IMR-90 (cell line): Measurements from ENCODE around the gene CGNL1. TPM values are rescaled to one million over a fixed set of nuclear protein-coding genes. Genes with fewer than 3 reads are reported as not detected.

Experiments used
- ATAC-seq: fragments of 200-7000 bp; cut with Tn5 transposase; 2 replicates; pipeline ENCODE4 v1.9.1; 2020; ENCODE audit warnings: low read depth, mild to moderate bottlenecking, moderate library complexity
- BruUV-seq: library from RNA; stranded (reverse); fragments of 400-500 nt; replicated peaks from 2 replicates; lab custom pipeline; 2021; lab: Mats Ljungman, UMichigan
- CTCF ChIA-PET: fragments of 300-600 bp; formaldehyde crosslinking; extraction: SDS; loops from one replicate; lab custom pipeline; 2021; ENCODE audit warnings: antibody characterized with exemption; lab: Yijun Ruan, JAX
- POLR2A ChIA-PET: fragments of 300-600 bp; sonication (Branson Sonifier 250); formaldehyde crosslinking; loops from one replicate; lab custom pipeline; 2022; ENCODE audit warnings: antibody characterized with exemption; ENCODE audit not compliant: unreplicated experiment; lab: Charles Lee
- DNase-seq: peaks from one replicate; pipeline ENCODE4 v3.0.0; 2013
- H2AFZ ChIP-seq: replicated peaks from 2 replicates; pipeline ENCODE3; 2013; ENCODE audit warnings: low read length, mild to moderate bottlenecking; ENCODE audit not compliant: poor library complexity
- H2AK5ac ChIP-seq: 2 replicates; pipeline ENCODE4 v1.6.1; 2013; ENCODE audit warnings: low read depth, low read length, inconsistent platforms
- H2AK9ac ChIP-seq: replicated peaks from 2 replicates; pipeline ENCODE3; 2013; ENCODE audit warnings: mild to moderate bottlenecking, low read depth, low read length, moderate library complexity; ENCODE audit not compliant: poor library complexity
- H2BK120ac ChIP-seq: 2 replicates; pipeline ENCODE4 v1.6.1; 2013; ENCODE audit warnings: low read depth, low read length, inconsistent platforms
- H2BK15ac ChIP-seq: 3 replicates; pipeline ENCODE4 v1.6.1; 2013; ENCODE audit warnings: low read depth, low read length, inconsistent platforms
- H2BK20ac ChIP-seq: 2 replicates; pipeline ENCODE4 v1.6.1; 2013; ENCODE audit warnings: low read depth, mild to moderate bottlenecking, inconsistent platforms, low read length, moderate library complexity
- H2BK5ac ChIP-seq: 2 replicates; pipeline ENCODE4 v1.6.1; 2013; ENCODE audit warnings: mild to moderate bottlenecking, low read depth, low read length, inconsistent platforms; ENCODE audit not compliant: poor library complexity, severe bottlenecking
- H3K14ac ChIP-seq: replicated peaks from 2 replicates; pipeline ENCODE4 v1.6.1; 2013; ENCODE audit warnings: low read depth, low read length, inconsistent platforms
- H3K18ac ChIP-seq: 2 replicates; pipeline ENCODE4 v1.6.1; 2013; ENCODE audit warnings: low read depth, low read length, control low read depth
- H3K23ac ChIP-seq: 2 replicates; pipeline ENCODE4 v1.6.1; 2013; ENCODE audit warnings: low read depth, low read length, inconsistent platforms
- H3K27ac ChIP-seq: 2 replicates; pipeline ENCODE4 v1.5.1; 2013; ENCODE audit warnings: mild to moderate bottlenecking, control low read depth, low read length; ENCODE audit not compliant: insufficient read depth
- H3K27me3 ChIP-seq: 2 replicates; pipeline ENCODE4 v1.6.1; 2013; ENCODE audit warnings: low read length; ENCODE audit not compliant: control insufficient read depth, insufficient read depth
- H3K36me3 ChIP-seq: 2 replicates; pipeline ENCODE4 v1.6.1; 2013; ENCODE audit warnings: low read length, mixed read lengths; ENCODE audit not compliant: control insufficient read depth, insufficient read depth
- H3K4ac ChIP-seq: 2 replicates; pipeline ENCODE4 v1.6.1; 2013; ENCODE audit warnings: low read depth, low read length, inconsistent platforms
- H3K4me1 ChIP-seq: 2 replicates; pipeline ENCODE4 v1.6.1; 2013; ENCODE audit warnings: low read length, mixed read lengths; ENCODE audit not compliant: control insufficient read depth, insufficient read depth
- H3K4me2 ChIP-seq: 2 replicates; pipeline ENCODE4 v1.6.1; 2013; ENCODE audit warnings: low read depth, mild to moderate bottlenecking, control low read depth, low read length, moderate library complexity
- H3K4me3 ChIP-seq: 2 replicates; pipeline ENCODE4 v1.5.1; 2013; ENCODE audit warnings: low read depth, mild to moderate bottlenecking, control low read depth, low read length, moderate library complexity; ENCODE audit not compliant: insufficient read depth
- H3K56ac ChIP-seq: 2 replicates; pipeline ENCODE4 v1.6.1; 2013; ENCODE audit warnings: low read length, inconsistent platforms; ENCODE audit not compliant: insufficient read depth; ENCODE audit errors: extremely low read depth
- H3K79me1 ChIP-seq, 2 experiments: 2 replicates each; pipeline ENCODE4 v1.6.1; 2013; ENCODE audit warnings: low read length in 2 of 2, inconsistent platforms in 1 of 2, low read depth in 1 of 2
- H3K9ac ChIP-seq: 2 replicates; pipeline ENCODE4 v1.6.1; 2013; ENCODE audit warnings: low read depth, low read length, control low read depth
- H3K9me1 ChIP-seq: 2 replicates; pipeline ENCODE4 v1.6.1; 2013; ENCODE audit warnings: low read length, inconsistent platforms; ENCODE audit not compliant: insufficient read depth
- H3K9me3 ChIP-seq: 2 replicates; pipeline ENCODE4 v1.6.1; 2013; ENCODE audit warnings: low read length; ENCODE audit not compliant: control insufficient read depth, insufficient read depth
- H4K20me1 ChIP-seq: 2 replicates; pipeline ENCODE4 v1.6.1; 2013; ENCODE audit warnings: low read length, inconsistent platforms; ENCODE audit not compliant: insufficient read depth
- H4K5ac ChIP-seq: 2 replicates; pipeline ENCODE4 v1.6.1; 2013; ENCODE audit warnings: mild to moderate bottlenecking, low read depth, low read length, control low read depth
- H4K8ac ChIP-seq, 2 experiments: 2 replicates each; pipeline ENCODE4 v1.6.1; 2013; ENCODE audit warnings: low read depth in 2 of 2, low read length in 2 of 2, control low read depth in 1 of 2, inconsistent platforms in 1 of 2
- H4K91ac ChIP-seq: 2 replicates; pipeline ENCODE4 v1.6.1; 2013; ENCODE audit warnings: low read depth, low read length, inconsistent platforms; ENCODE audit not compliant: insufficient read depth
- CHD1 ChIP-seq: IDR thresholded peaks from 2 replicates; pipeline ENCODE4 v1.6.1; 2012; ENCODE audit warnings: low read depth, low read length, improper control_type of control experiment
- FOS ChIP-seq: fragments of 150-350 bp; IDR thresholded peaks from 2 replicates; pipeline ENCODE4 v1.6.1; 2016; ENCODE audit warnings: low read depth, low read length
- MAFK ChIP-seq: IDR thresholded peaks from 2 replicates; pipeline ENCODE4 v1.6.1; 2012; ENCODE audit warnings: low read depth, low read length, improper control_type of control experiment
- MAZ ChIP-seq: IDR thresholded peaks from 2 replicates; pipeline ENCODE4 v1.6.1; 2012; ENCODE audit warnings: low read depth, mild to moderate bottlenecking, low read length, improper control_type of control experiment, moderate library complexity, borderline replicate concordance
- USF2 ChIP-seq: fragments of 150-350 bp; IDR thresholded peaks from 2 replicates; pipeline ENCODE4 v1.6.1; 2017; ENCODE audit warnings: mild to moderate bottlenecking, antibody characterized with exemption, low read length, low read depth
- WGBS, 2 experiments: methylation state at CpG; one replicate each; pipeline versions ENCODE4 v1.1.5 to v1.1.7; 2013; ENCODE audit warnings: missing lambda C conversion rate in 2 of 2; ENCODE audit not compliant: insufficient read length in 1 of 2; ENCODE audit errors: extremely low coverage in 2 of 2; 5-methylcytosine and 5-hydroxymethylcytosine counted together
- dilution Hi-C: fragments of 300-500 bp; cut with HindIII; formaldehyde crosslinking; loops from one replicate; pipeline ENCODE4 v1.14.3; 2018; ENCODE audit warnings: low sequenced_read_pairs; ENCODE audit not compliant: unreplicated experiment
- in situ Hi-C: fragments of 300-500 bp; cut with MboI; formaldehyde crosslinking; loops from 3 replicates; pipeline ENCODE4 v1.14.3; 2019; ENCODE audit warnings: low sequenced_read_pairs, inconsistent platforms, mixed read lengths
- intact Hi-C: fragments of 100-400 bp; cut with micrococcal nuclease; formaldehyde crosslinking; loops from 2 replicates; pipeline ENCODE4 v1.10.0; 2022
- polyA plus RNA-seq, 3 experiments: library from polyadenylated mRNA; depleted of rRNA; stranded (reverse); fragments of >200 nt; gene quantifications; 2 replicates each; pipeline ENCODE4 v1.2.3, GENCODE V29; 2012; ENCODE audit warnings: low replicate concordance in 1 of 3
- total RNA-seq: library from RNA; depleted of rRNA; stranded (reverse); fragments of >200 nt; gene quantifications from 2 replicates; pipeline ENCODE4 v1.2.3, GENCODE V29; 2012
- TF ChIP-seq, protein P1 (sequence below): conservative IDR thresholded peaks from 2 replicates; pipeline ENCODE4 v1.5.1; 2012; ENCODE audit warnings: mild to moderate bottlenecking, low read depth, low read length, improper control_type of control experiment

CGNL1 gene
- total and polyA plus RNA-seq, 2 of the 4 experiments (the other 2 are of a cell fraction) = 0.07 to 0.18 TPM

- CTCF ChIA-PET = interaction anchor here (0.5 kb wide), 1 partner anchor 1793 kb away, joined by 3 read pairs; no protein-coding TSS in a partner anchor
- no peak overlapping the region for H3K56ac ChIP-seq
These were observed 45.2 kb downstream of the CGNL1 start for GRCh38 chr15:57421551-57421950.

More at GRCh38 chr15:57421551-57421950, 45.2 kb downstream of the CGNL1 start:
- H3K23ac ChIP-seq = no peak overlapping the region
- WGBS, 2 experiments = no CpG with 5 or more reads among the region's 6 CpGs
- H4K91ac ChIP-seq = no peak overlapping the region
- no peaks in the 10 kb centered on the region for H3K79me1 ChIP-seq
- H3K4me1 ChIP-seq = no peaks in the 10 kb centered on the region
- in situ Hi-C loops = no loop called here
- no peaks in the 10 kb centered on the region for H3K36me3 ChIP-seq
- H3K9me3 ChIP-seq = no peaks in the 10 kb centered on the region
- H2BK5ac ChIP-seq = no peak overlapping the region
- H4K5ac ChIP-seq = no peak overlapping the region
- no peak overlapping the region for H3K4me3 ChIP-seq
- no peak overlapping the region for H3K18ac ChIP-seq
- H3K9ac ChIP-seq = no peak overlapping the region
- no peaks in the 10 kb centered on the region for H4K20me1 ChIP-seq
- H2BK120ac ChIP-seq = no peak overlapping the region
- no peak overlapping the region for H2AK5ac ChIP-seq
- H3K4ac ChIP-seq = no peak overlapping the region
- H3K27ac ChIP-seq = no peak overlapping the region
- no peak overlapping the region for H3K4me2 ChIP-seq
- no peak overlapping the region for H4K8ac ChIP-seq
- no TSS peak for BruUV-seq
- ATAC-seq = no peak
- H2AK9ac ChIP-seq = no peak overlapping the region
- H3K9me1 ChIP-seq = no peaks in the 10 kb centered on the region; the same call in 1 of the 2 replicates
- H3K27me3 ChIP-seq = peaks cover 23% of the 10 kb centered on the region
- intact Hi-C loops = no loop called here
- dilution Hi-C loops = no loop called here
- TF ChIP-seq FOS (no peak), MAFK (no peak), CHD1 (no peak), MAZ (no peak), USF2 (no peak)
- TF ChIP-seq, protein P1, sequence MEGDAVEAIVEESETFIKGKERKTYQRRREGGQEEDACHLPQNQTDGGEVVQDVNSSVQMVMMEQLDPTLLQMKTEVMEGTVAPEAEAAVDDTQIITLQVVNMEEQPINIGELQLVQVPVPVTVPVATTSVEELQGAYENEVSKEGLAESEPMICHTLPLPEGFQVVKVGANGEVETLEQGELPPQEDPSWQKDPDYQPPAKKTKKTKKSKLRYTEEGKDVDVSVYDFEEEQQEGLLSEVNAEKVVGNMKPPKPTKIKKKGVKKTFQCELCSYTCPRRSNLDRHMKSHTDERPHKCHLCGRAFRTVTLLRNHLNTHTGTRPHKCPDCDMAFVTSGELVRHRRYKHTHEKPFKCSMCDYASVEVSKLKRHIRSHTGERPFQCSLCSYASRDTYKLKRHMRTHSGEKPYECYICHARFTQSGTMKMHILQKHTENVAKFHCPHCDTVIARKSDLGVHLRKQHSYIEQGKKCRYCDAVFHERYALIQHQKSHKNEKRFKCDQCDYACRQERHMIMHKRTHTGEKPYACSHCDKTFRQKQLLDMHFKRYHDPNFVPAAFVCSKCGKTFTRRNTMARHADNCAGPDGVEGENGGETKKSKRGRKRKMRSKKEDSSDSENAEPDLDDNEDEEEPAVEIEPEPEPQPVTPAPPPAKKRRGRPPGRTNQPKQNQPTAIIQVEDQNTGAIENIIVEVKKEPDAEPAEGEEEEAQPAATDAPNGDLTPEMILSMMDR = no peak
- DNase-seq = no peak
- POLR2A ChIA-PET = no interaction called here
- H2AFZ ChIP-seq = no peak overlapping the region
- H2BK20ac ChIP-seq = no peak overlapping the region
- no peak overlapping the region for H2BK15ac ChIP-seq
- H3K14ac ChIP-seq = no peak overlapping the region
